ENCODE results near the gene TRMT2A.
"Not testable (repeated sequence)": the region's sequence is repeated elsewhere in the genome, so short reads cannot be mapped to it uniquely, and the experiment has no call there.

TRMT2A gene

GRCh38 chr22:20160041-20160440 is 43.0 kb upstream of the TRMT2A start:
- no peak for ATAC-seq
- no peak for TF ChIP-seq PATZ1 (CRISPR knock-in tag; IDR thresholded peaks at IDR 0.05; ENCODE audit: borderline replicate concordance)
- TF ChIP-seq ZFP3 (CRISPR knock-in tag; IDR thresholded peaks at IDR 0.05), result no peak
- TF ChIP-seq ISL1 (CRISPR knock-in tag; IDR thresholded peaks at IDR 0.05), result no peak
- TF ChIP-seq PPARA (CRISPR knock-in tag; IDR thresholded peaks at IDR 0.05; ENCODE audit: borderline replicate concordance), result no peak
- TF ChIP-seq CSDC2 (CRISPR knock-in tag; IDR thresholded peaks at IDR 0.05), result no peak
- TF ChIP-seq CREB5 (CRISPR knock-in tag; IDR thresholded peaks at IDR 0.05; ENCODE audit: low read depth), result no peak

GRCh38 chr22:20159531-20159930 is 42.5 kb upstream of the TRMT2A start:
- ATAC-seq, result not testable (repeated sequence)

GRCh38 chr22:20159076-20159475 is 42.0 kb upstream of the TRMT2A start:
- TF ChIP-seq TCF4 (CRISPR knock-in tag; IDR thresholded peaks at IDR 0.05; ENCODE audit: borderline replicate concordance), result no peak
- TF ChIP-seq POU6F1 (CRISPR knock-in tag; IDR thresholded peaks at IDR 0.05; ENCODE audit: borderline replicate concordance, low read depth), result no peak
- no peak for TF ChIP-seq PPARA (CRISPR knock-in tag; IDR thresholded peaks at IDR 0.05; ENCODE audit: borderline replicate concordance)
- no peak for TF ChIP-seq ESRRG (CRISPR knock-in tag; IDR thresholded peaks at IDR 0.05)
- no peak for TF ChIP-seq BACH2 (CRISPR knock-in tag; IDR thresholded peaks at IDR 0.05; ENCODE audit: borderline replicate concordance)
- TF ChIP-seq ARNTL (CRISPR knock-in tag; IDR thresholded peaks at IDR 0.05; ENCODE audit: borderline replicate concordance, low read depth), result no peak
- no peak for TF ChIP-seq CREB5 (CRISPR knock-in tag; IDR thresholded peaks at IDR 0.05; ENCODE audit: low read depth)
- no peak for TF ChIP-seq CSRNP3 (CRISPR knock-in tag; IDR thresholded peaks at IDR 0.05)
- TF ChIP-seq GLIS3 (CRISPR knock-in tag; IDR thresholded peaks at IDR 0.05), result no peak
- no peak for TF ChIP-seq ZC3H10 (CRISPR knock-in tag; IDR thresholded peaks at IDR 0.05)
- no peak for TF ChIP-seq ZFP30 (CRISPR knock-in tag; IDR thresholded peaks at IDR 0.05)
- TF ChIP-seq ZNF565 (CRISPR knock-in tag; conservative IDR thresholded peaks at IDR 0.05; ENCODE audit: low read depth), result no peak
- ATAC-seq, result no peak

GRCh38 chr22:20158391-20159036 is 41.5 kb upstream of the TRMT2A start:
- no peak for ATAC-seq
- no peak for TF ChIP-seq RARB (CRISPR knock-in tag; IDR thresholded peaks at IDR 0.05)
- TF ChIP-seq ARNTL (CRISPR knock-in tag; IDR thresholded peaks at IDR 0.05; ENCODE audit: borderline replicate concordance, low read depth), result no peak
- no peak for TF ChIP-seq OSR1 (CRISPR knock-in tag; IDR thresholded peaks at IDR 0.05)
